ENCODE measurements around the gene AGBL5. TPM values are rescaled to one million over a fixed set of nuclear protein-coding genes. Genes with fewer than 3 reads are reported as not detected.

AGBL5 gene
- total and polyA plus RNA-seq, 9 of the 15 experiments (the other 6 are each of a cell fraction or from before 2014, with no cell fraction given) = 3.3 to 52.7 (median 26.2) TPM

DNA sequence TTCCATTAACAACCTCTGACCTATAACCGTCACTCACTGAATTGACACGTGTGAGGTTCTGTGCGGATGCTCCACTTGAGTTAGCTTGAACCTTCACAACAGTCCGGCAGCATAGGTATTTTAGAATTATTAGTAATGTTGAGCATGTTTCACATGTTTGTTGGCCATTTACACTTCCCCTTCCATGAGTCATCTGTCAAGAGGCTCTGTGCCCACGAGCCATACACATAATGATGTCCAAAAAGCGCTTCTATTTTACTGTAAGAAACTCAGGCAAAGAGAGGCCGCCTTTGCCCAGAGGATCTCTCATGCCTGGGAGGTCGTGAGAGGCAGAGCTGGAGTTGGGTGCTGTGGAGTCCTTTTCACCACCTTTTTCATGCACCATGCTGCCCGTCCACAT, 47.6 kb upstream of the AGBL5 start (continued):
- TF ChIP-seq, protein P1, sequence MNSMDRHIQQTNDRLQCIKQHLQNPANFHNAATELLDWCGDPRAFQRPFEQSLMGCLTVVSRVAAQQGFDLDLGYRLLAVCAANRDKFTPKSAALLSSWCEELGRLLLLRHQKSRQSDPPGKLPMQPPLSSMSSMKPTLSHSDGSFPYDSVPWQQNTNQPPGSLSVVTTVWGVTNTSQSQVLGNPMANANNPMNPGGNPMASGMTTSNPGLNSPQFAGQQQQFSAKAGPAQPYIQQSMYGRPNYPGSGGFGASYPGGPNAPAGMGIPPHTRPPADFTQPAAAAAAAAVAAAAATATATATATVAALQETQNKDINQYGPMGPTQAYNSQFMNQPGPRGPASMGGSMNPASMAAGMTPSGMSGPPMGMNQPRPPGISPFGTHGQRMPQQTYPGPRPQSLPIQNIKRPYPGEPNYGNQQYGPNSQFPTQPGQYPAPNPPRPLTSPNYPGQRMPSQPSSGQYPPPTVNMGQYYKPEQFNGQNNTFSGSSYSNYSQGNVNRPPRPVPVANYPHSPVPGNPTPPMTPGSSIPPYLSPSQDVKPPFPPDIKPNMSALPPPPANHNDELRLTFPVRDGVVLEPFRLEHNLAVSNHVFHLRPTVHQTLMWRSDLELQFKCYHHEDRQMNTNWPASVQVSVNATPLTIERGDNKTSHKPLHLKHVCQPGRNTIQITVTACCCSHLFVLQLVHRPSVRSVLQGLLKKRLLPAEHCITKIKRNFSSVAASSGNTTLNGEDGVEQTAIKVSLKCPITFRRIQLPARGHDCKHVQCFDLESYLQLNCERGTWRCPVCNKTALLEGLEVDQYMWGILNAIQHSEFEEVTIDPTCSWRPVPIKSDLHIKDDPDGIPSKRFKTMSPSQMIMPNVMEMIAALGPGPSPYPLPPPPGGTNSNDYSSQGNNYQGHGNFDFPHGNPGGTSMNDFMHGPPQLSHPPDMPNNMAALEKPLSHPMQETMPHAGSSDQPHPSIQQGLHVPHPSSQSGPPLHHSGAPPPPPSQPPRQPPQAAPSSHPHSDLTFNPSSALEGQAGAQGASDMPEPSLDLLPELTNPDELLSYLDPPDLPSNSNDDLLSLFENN (IDR thresholded peaks at IDR 0.05; ENCODE audit: low read depth in 2 of 2, low read length in 2 of 2) = no peak
- TF ChIP-seq, protein P2, sequence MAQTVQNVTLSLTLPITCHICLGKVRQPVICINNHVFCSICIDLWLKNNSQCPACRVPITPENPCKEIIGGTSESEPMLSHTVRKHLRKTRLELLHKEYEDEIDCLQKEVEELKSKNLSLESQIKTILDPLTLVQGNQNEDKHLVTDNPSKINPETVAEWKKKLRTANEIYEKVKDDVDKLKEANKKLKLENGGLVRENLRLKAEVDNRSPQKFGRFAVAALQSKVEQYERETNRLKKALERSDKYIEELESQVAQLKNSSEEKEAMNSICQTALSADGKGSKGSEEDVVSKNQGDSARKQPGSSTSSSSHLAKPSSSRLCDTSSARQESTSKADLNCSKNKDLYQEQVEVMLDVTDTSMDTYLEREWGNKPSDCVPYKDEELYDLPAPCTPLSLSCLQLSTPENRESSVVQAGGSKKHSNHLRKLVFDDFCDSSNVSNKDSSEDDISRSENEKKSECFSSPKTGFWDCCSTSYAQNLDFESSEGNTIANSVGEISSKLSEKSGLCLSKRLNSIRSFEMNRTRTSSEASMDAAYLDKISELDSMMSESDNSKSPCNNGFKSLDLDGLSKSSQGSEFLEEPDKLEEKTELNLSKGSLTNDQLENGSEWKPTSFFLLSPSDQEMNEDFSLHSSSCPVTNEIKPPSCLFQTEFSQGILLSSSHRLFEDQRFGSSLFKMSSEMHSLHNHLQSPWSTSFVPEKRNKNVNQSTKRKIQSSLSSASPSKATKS (CRISPR knock-in tag; IDR thresholded peaks at IDR 0.05) = no peak
- TF ChIP-seq FOXA1 (IDR thresholded peaks at IDR 0.05; ENCODE audit: borderline replicate concordance) = no peak
- TF ChIP-seq, protein P3, sequence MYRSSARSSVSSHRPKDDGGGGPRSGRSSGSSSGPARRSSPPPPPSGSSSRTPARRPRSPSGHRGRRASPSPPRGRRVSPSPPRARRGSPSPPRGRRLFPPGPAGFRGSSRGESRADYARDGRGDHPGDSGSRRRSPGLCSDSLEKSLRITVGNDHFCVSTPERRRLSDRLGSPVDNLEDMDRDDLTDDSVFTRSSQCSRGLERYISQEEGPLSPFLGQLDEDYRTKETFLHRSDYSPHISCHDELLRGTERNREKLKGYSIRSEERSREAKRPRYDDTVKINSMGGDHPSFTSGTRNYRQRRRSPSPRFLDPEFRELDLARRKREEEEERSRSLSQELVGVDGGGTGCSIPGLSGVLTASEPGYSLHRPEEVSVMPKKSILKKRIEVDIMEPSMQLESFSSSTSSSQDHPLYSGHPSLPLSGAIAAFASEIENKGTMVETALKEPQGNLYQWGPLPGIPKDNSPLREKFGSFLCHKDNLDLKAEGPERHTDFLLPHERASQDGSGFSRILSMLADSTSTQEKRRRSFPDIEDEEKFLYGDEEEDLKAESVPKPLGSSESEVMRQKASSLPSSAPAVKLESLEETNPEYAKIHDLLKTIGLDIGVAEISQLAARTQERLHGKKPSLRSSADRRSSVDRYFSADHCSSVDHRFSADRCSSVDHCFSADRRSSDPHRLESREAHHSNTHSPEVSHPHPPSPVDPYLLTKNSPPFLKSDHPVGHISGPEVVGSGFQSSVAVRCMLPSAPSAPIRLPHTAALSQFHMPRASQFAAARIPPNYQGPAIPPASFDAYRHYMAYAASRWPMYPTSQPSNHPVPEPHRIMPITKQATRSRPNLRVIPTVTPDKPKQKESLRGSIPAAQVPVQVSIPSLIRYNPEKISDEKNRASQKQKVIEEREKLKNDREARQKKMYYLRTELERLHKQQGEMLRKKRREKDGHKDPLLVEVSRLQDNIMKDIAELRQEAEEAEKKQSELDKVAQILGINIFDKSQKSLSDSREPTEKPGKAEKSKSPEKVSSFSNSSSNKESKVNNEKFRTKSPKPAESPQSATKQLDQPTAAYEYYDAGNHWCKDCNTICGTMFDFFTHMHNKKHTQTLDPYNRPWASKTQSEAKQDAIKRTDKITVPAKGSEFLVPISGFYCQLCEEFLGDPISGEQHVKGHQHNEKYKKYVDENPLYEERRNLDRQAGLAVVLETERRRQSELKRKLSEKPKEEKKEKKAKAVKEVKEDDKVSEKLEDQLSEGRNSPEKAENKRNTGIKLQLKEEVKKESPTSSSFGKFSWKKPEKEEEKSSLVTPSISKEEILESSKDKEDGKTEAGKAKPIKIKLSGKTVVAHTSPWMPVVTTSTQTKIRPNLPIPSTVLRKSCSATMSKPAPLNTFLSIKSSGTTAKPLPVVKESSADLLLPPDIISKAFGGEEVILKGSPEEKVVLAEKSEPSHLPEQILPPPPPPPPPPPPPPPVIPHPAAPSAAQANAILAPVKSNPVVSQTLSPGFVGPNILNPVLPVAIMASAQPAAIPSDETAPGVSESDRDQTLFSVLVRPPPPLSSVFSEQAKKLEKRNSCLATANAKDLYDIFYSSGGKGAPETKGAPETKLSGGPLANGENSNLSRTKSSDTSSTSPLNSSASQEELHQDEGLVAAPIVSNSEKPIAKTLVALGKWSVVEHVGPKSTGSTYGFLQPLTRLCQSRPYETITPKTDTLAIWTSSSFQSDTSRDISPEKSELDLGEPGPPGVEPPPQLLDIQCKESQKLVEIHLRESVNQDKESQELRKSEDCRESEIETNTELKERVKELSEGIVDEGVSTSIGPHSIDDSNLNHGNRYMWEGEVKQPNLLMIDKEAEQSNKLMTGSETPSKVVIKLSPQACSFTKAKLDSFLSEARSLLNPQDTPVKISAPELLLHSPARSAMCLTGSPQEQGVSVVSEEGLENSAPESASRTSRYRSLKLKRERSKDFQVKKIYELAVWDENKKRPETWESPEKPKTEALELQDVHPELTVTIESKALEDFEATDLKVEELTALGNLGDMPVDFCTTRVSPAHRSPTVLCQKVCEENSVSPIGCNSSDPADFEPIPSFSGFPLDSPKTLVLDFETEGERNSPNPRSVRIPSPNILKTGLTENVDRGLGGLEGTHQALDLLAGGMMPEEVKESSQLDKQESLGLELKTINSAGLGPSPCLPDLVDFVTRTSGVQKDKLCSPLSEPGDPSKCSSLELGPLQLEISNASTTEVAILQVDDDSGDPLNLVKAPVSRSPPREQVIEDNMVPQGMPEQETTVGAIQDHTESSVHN (IDR thresholded peaks at IDR 0.05; ENCODE audit: borderline replicate concordance in 1 of 2, low read depth in 1 of 2) = no peak
- no peak for TF ChIP-seq BRCA1 (IDR thresholded peaks at IDR 0.05)
- TF ChIP-seq BRCA1 (CRISPR knock-in tag; IDR thresholded peaks at IDR 0.05) = no peak
- TF ChIP-seq POLR2H (tag; IDR thresholded peaks at IDR 0.05; ENCODE audit: low read depth) = no peak
- no peak for TF ChIP-seq CEBPB (tag; IDR thresholded peaks at IDR 0.05)
- TF ChIP-seq SRSF3 (IDR thresholded peaks at IDR 0.05; ENCODE audit: insufficient read depth, low read length) = no peak
- no peak for TF ChIP-seq ZNF23 (CRISPR knock-in tag; IDR thresholded peaks at IDR 0.05)
- TF ChIP-seq, protein P4, sequence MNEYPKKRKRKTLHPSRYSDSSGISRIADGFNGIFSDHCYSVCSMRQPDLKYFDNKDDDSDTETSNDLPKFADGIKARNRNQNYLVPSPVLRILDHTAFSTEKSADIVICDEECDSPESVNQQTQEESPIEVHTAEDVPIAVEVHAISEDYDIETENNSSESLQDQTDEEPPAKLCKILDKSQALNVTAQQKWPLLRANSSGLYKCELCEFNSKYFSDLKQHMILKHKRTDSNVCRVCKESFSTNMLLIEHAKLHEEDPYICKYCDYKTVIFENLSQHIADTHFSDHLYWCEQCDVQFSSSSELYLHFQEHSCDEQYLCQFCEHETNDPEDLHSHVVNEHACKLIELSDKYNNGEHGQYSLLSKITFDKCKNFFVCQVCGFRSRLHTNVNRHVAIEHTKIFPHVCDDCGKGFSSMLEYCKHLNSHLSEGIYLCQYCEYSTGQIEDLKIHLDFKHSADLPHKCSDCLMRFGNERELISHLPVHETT (CRISPR knock-in tag; conservative IDR thresholded peaks at IDR 0.05 in 1 of 2, IDR thresholded peaks at IDR 0.05 in 1 of 2) = peak in 1 of 2 experiments; percentile 79; a peak in 2 of 4 replicates
